C4-2B (cell line): ENCODE data around the gene MACROH2A2.

ENCODE experiments used
- H3K27ac ChIP-seq: fragments of 450-650 bp; 2 replicates; pipeline ENCODE4 v1.5.1; 2017
- CTCF ChIP-seq: fragments of 450-650 bp; conservative IDR thresholded peaks from 2 replicates; pipeline ENCODE4 v1.5.1; 2017; ENCODE audit warnings: mild to moderate bottlenecking
- ZFX ChIP-seq: fragments of 450-650 bp; IDR thresholded peaks from 2 replicates; pipeline ENCODE4 v1.6.1; 2017

Gene MACROH2A2

GRCh38 chr10:70123817-70124216 is 71.2 kb downstream of the MACROH2A2 start:
- TF ChIP-seq CTCF: no peak
- TF ChIP-seq ZFX: no peak
- H3K27ac ChIP-seq: no peak overlapping the region

- H3K27ac ChIP-seq: no peak overlapping the region
- TF ChIP-seq ZFX (no peak), CTCF (no peak)
Measured at GRCh38 chr10:70124415-70124814, 71.8 kb downstream of the MACROH2A2 start.

- H3K27ac ChIP-seq: no peak overlapping the region
- TF ChIP-seq ZFX (no peak), CTCF (no peak)
Measured at GRCh38 chr10:70124918-70125317, 72.3 kb downstream of the MACROH2A2 start.

- H3K27ac ChIP-seq: no peak overlapping the region
- TF ChIP-seq ZFX (no peak), CTCF (no peak)
Measured at GRCh38 chr10:70125918-70126552, 73.4 kb downstream of the MACROH2A2 start.

- TF ChIP-seq ZFX: no peak
- no peak for TF ChIP-seq CTCF
- H3K27ac ChIP-seq: no peak overlapping the region
Measured at GRCh38 chr10:70126700-70127395, 74.2 kb downstream of the MACROH2A2 start.

- no peak overlapping the region for H3K27ac ChIP-seq
- TF ChIP-seq ZFX (no peak), CTCF (no peak)
Measured at GRCh38 chr10:70130878-70131559, 78.4 kb downstream of the MACROH2A2 start.

- TF ChIP-seq CTCF: no peak
- no peak for TF ChIP-seq ZFX
- no peak overlapping the region for H3K27ac ChIP-seq
Measured at GRCh38 chr10:70131560-70131937, 78.9 kb downstream of the MACROH2A2 start.
